ENCODE measurements around the gene ATP5F1E.
A peak's percentile ranks its signal among the peaks of the same experiment; 100 is the strongest.
"Not testable (repeated sequence)": the region's sequence is repeated elsewhere in the genome, so short reads cannot be mapped to it uniquely, and the experiment has no call there.

The ATP5F1E gene

GRCh38 chr20:59042796-59043631 lies 10.9 kb upstream of the ATP5F1E start:
- peak; percentile 40 for DNase-seq

DNA sequence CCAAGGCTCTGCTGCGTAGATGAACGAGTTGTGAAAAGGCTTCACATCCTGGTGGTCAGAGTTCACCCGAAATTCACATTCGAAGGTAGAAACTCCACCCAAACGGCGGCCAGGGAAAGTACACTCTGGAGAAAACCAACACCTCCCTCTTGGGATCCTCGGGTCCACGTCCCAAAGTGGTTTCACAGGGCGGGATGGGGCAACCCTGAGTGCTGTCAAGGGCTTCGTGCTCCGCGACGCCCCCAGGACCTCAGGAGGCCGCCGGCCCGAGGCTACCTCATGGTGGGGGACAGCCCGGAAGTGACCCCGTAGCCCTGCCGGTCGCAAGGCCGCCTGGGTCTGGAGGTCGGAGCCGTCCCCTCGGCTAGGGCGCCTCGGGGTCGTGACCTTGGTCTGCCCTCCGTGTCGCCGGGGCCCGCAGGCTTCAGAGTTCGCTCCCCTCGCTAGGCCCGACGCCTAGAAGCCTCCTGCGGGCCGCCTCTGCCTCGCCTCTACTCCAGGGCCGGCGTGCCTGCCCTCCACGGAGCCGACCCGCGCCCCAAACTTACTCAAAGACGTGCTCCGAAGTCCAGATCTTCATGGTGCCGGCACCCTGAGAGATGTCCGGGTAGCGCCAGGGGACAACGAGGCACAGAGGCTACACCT lies 10.1 kb upstream of the ATP5F1E start, which contains the start of gene PRELID3B:
Gene PRELID3B (minus strand): TSS at position 636 of the 645 bp plus-strand sequence. CDS start 56 bp downstream, at position 580.
- no peak for DNase-seq

- DNase-seq: not testable (repeated sequence)
Observed at GRCh38 chr20:59041487-59041886, 9.4 kb upstream of the ATP5F1E start.

GRCh38 chr20:59040667-59041066 lies 8.5 kb upstream of the ATP5F1E start:
- DNase-seq: no peak

DNA sequence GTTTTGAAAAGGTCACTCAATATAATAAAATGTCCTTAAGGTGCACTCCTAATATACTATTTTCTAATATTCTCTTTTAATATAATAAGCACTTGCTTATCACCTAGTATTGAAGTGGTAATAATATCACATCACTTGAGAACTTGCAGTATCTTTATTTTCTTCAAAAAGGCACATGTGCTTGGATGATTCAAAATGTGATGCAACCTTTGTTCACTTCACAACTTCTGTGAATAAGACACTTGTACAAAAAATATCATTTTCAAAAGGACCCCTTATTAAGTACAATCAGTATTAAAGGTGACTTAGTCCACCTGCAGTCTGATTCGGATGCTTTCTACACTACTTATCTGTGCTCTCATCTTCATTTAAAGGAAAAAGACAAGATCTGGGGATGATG lies 7.1 kb upstream of the ATP5F1E start:
- DNase-seq: no peak

GRCh38 chr20:59037386-59037785 lies 5.3 kb upstream of the ATP5F1E start:
- DNase-seq: no peak

DNA sequence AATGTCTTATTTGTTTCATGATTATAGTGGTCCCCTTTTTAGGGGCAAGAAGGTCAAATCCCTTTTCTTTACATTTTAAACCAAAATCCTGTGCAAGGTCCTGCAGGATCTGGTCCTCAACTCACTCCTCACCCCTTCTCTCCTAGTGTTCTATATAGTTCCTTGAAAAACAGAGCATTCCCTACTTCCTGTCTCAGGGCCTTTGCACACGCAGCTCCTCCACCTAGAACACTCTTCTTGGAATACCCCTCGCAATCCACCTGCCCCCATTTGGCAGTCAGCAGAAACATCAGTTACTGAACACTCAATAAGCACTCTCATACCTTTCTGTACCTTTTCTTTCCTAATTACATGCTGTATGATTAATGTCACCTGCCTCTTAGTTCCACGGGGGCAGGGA lies 3.2 kb upstream of the ATP5F1E start:
- DNase-seq: no peak

DNA sequence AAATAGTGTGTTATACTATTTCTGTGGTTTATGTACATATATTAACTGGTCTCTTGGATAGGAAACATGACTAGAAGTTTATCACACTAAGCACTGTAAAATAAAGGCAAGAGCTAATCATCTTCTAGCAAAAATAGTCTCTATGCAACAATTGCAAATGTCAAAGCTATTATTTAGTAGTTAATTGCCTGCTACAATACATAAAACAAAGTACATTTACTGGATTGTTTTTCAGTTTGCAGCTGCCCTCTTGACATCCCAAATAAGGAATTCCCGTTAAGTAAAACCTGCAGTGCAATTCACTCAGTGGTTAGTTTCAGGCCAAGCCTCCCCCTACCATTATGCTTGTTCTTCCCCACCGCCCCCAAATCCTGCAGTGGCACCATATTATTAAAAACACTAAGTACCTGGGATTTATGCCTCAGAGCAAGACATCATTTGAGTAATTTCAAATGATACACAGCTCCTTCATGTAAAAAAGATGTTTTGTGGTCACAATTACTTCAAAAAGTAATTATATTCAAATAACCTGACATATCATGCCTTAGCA lies 1.6 kb upstream of the ATP5F1E start:
- DNase-seq: no peak

DNA sequence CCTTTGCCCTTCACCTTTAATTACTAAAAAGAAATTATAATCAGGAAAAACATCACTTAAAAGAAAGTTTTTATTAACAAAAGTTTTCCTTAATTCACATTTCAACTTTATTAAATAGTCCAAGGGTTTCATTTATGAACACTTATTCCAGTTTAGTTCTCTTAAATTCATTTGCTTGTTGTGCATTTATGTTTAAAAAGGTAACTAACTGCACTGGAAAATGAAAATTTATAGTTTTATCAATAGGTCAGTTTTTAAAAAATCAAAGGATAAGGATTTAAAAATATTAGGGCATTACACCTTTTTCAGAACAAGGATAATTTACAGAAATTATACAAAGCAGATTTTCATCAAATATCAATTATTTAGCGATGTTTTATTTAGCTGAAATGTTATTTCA lies 958 bp upstream of the ATP5F1E start:
- no peak for DNase-seq

DNA sequence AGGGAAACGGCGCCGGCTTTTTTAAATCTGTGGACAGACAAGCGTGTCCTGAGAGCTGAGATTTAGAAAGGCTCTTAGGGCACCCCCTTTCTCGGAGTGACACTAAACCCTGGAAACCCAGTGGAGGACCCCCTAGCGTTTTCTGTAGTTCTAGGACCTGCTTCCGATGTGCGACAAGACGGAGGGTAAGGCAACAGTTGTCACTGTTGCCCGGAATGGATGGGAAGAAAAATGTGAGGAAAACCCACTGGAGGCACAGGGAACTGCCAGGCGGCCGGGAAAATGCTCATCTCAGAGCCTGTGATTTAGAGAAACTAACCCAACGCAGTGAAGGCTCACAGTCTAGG lies 551 bp upstream of the ATP5F1E start:
- no peak for DNase-seq

DNA sequence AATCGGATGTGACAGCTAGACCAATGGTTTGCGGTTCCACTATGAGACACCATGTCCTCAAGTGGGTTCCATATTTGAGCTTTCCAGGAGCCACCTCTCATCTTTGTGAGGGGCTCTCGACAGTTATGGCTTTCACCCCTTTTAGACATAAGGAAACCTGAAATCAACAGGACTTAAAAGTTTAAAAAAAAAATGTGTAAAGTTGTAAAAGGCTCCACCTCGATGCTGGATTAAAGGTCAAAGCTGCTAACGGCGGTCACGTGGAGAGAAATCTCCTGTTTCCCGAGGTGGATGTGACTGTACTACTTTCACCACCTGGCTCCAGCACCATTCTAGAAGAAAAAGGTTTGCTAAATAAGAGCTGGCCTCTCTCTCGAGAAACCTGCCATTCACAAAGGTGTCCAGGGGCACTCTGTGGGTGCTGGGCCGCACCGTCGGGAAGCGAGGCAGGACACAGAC lies 542 bp downstream of the ATP5F1E start:
- no peak for DNase-seq

DNA sequence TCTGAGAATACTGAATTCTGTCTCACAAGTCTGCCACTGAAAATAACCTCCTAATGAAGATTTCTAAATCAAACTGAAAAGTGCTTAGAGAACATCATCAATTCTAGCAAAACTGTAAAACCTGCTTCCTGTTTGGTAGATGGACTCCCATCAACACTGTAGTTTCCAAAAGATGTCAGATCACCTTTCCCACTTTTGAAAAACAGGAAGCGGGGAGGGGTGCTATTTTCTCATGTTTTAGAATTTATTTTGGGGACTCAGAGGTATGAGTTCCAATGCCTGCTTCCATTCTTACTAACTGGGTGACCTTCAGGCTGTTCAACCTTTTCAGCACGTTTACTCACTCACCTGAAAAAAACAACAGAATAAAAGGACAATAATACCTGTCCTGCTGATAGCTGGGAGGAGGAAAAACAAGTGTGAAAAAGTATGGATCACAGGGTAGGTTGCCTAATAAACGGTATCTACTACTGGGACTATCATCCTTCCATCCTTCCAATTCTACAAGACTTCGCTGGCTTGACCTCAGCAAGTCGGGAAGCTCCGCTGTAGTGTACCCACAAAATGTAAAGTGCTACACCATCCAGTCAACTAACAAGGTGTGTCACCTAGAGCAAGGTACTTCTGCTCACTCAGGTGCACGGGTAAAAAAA lies 1.1 kb downstream of the ATP5F1E start:
- no peak for DNase-seq

DNA sequence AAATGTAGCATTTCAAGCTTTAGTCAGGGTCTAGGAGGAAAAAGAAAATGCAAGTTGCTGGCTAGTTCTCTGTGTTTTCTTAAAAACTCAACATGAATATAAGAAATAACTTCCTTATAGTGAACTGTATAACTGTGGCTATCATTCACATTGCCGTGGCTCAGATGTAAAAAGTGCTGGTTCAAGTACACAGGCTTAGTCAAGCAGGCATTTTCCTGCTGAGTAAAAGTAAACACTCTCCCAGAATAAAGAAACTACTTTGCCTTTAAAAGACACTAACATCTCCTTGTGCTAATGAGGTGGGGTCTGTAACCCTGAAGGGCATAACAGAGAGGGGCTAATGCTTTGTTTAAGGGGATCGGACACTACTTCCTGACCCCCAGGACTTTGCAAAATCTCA lies 3.3 kb downstream of the ATP5F1E start:
- DNase-seq: no peak

DNA sequence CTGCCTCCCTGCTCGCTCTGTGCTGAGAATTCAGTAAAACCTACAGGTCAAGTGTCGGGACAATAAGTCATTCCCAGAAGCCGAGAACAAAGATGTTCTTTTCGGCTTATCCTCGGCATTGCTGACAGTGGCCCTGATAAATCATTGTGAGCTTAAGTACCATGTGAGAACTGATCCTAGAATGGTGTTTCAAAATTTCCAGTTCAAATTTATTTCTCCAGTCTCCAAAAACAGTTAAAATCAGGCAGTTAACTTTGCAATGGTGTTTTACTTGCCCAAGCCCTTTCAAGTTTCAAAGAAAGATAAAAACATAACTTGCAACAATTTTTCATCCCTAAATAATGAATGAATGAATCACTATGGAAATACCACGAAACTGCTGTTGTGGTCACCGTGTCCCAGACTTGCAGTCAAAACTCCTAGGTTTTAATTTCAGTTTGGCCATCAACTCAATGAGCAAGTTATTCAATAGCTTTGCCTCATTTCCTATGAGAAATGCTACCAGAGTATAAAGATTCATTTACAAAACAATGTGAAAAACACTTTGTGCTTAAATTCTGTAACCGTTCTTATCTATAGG lies 4.3 kb downstream of the ATP5F1E start:
- DNase-seq: no peak

- no peak for DNase-seq
Observed at GRCh38 chr20:59026904-59027740, 5.0 kb downstream of the ATP5F1E start.

DNA sequence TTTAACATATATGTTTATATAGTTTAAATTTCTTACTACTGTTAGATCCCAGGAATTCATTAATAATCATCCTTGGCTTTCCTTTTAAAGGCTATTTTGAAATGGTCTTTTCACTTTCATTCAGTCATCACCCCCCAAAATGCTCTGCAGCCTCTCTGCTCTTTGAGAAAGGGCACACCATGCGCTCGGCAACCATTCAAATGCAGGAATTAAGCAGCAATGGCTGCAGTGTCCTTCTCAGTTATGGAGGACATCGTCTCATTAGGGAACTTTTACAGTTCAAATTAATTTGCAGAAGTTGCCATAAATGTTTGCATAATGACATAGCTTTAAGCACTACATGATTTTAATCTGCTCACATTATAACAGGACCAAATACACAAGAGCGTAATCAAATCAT lies 6.6 kb downstream of the ATP5F1E start:
- DNase-seq: no peak

DNA sequence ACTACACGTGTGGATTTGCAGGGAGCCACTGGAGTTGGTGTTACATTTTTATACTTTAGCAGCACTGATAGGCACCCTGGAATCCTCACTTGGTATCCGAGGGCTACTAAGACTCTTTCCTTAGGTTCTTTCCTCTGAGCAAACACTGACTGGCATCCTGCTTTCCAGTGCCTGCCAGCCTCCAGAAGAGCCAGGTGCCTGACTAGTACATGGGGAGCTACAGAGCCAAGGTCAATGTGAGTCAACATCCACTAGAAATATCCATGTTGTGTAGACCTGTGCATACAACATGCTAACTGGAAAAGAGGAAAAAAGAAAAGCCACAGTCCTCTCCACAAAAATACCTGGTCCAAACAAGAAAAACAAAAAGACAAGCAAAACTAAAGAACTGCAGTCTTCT lies 7.0 kb downstream of the ATP5F1E start:
- no peak for DNase-seq

- DNase-seq: no peak
Observed at GRCh38 chr20:59024111-59024530, 8.0 kb downstream of the ATP5F1E start.

DNA sequence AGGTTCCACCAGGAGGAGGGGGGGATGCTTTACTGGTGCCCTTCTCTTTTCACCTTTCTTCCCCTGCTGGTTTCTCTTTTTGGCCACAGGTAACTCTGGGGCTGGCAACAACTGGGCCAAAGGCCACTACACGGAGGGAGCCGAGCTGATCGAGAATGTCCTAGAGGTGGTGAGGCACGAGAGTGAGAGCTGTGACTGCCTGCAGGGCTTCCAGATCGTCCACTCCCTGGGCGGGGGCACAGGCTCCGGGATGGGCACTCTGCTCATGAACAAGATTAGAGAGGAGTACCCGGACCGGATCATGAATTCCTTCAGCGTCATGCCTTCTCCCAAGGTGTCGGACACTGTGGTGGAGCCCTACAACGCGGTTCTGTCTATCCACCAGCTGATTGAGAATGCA lies 8.5 kb downstream of the ATP5F1E start:
- DNase-seq: no peak

- no peak for DNase-seq
Observed at GRCh38 chr20:59022754-59023153, 9.4 kb downstream of the ATP5F1E start.

DNA sequence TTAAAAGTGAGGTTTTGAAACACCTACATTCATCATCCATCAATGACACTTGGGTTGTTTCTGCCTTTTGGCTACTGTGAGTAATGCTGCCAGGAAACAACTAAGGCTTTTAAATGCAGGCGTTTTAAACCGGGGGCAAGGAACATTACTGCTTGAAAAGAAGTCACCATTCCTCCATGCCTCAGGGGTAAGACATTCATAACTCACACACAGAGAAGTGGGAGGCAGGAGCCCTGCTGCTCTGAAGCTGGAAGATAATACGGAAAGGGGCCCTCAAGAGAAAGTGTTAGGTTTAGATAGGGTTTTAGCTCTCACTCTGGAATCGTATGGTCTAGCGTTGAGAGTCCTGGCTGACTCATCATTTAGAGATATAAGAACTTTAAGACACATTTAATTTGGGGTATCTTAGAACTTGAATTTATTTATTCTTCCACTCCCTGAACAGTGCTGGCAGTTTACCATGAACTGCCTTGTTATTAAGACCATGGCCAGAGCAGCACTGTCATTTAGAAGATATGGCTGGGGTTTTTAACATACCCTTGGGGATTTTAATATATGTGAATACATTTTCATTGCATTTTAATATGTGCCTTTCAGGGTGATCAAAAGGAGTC lies 11.1 kb downstream of the ATP5F1E start:
- no peak for DNase-seq

GRCh38 chr20:59019217-59019616 lies 12.9 kb downstream of the ATP5F1E start, which contains the start of gene TUBB1:
Gene TUBB1, plus strand, starts transcription at chr20:59019429. Its CDS starts 94 bp downstream, at chr20:59019523.
- no peak for DNase-seq
